IMR-90 (cell line): ENCODE data around the gene PTPRCAP. TPM values are rescaled to one million over a fixed set of nuclear protein-coding genes. Genes with fewer than 3 reads are reported as not detected.

Source experiments
- ATAC-seq: fragments of 200-7000 bp; cut with Tn5 transposase; 2 replicates; pipeline ENCODE4 v1.9.1; 2020; ENCODE audit warnings: low read depth, mild to moderate bottlenecking, moderate library complexity
- BruUV-seq: library from RNA; stranded (reverse); fragments of 400-500 nt; replicated peaks from 2 replicates; lab custom pipeline; 2021; lab: Mats Ljungman, UMichigan
- CTCF ChIA-PET: fragments of 300-600 bp; formaldehyde crosslinking; extraction: SDS; loops from one replicate; lab custom pipeline; 2021; ENCODE audit warnings: antibody characterized with exemption; lab: Yijun Ruan, JAX
- POLR2A ChIA-PET: fragments of 300-600 bp; sonication (Branson Sonifier 250); formaldehyde crosslinking; loops from one replicate; lab custom pipeline; 2022; ENCODE audit warnings: antibody characterized with exemption; ENCODE audit not compliant: unreplicated experiment; lab: Charles Lee
- DNase-seq: peaks from one replicate; pipeline ENCODE4 v3.0.0; 2013
- H2AFZ ChIP-seq: replicated peaks from 2 replicates; pipeline ENCODE3; 2013; ENCODE audit warnings: low read length, mild to moderate bottlenecking; ENCODE audit not compliant: poor library complexity
- H2AK5ac ChIP-seq: 2 replicates; pipeline ENCODE4 v1.6.1; 2013; ENCODE audit warnings: low read depth, low read length, inconsistent platforms
- H2AK9ac ChIP-seq: replicated peaks from 2 replicates; pipeline ENCODE3; 2013; ENCODE audit warnings: mild to moderate bottlenecking, low read depth, low read length, moderate library complexity; ENCODE audit not compliant: poor library complexity
- H2BK120ac ChIP-seq: 2 replicates; pipeline ENCODE4 v1.6.1; 2013; ENCODE audit warnings: low read depth, low read length, inconsistent platforms
- H2BK15ac ChIP-seq: 3 replicates; pipeline ENCODE4 v1.6.1; 2013; ENCODE audit warnings: low read depth, low read length, inconsistent platforms
- H2BK20ac ChIP-seq: 2 replicates; pipeline ENCODE4 v1.6.1; 2013; ENCODE audit warnings: low read depth, mild to moderate bottlenecking, inconsistent platforms, low read length, moderate library complexity
- H2BK5ac ChIP-seq: 2 replicates; pipeline ENCODE4 v1.6.1; 2013; ENCODE audit warnings: mild to moderate bottlenecking, low read depth, low read length, inconsistent platforms; ENCODE audit not compliant: poor library complexity, severe bottlenecking
- H3K14ac ChIP-seq: replicated peaks from 2 replicates; pipeline ENCODE4 v1.6.1; 2013; ENCODE audit warnings: low read depth, low read length, inconsistent platforms
- H3K18ac ChIP-seq: 2 replicates; pipeline ENCODE4 v1.6.1; 2013; ENCODE audit warnings: low read depth, low read length, control low read depth
- H3K23ac ChIP-seq: 2 replicates; pipeline ENCODE4 v1.6.1; 2013; ENCODE audit warnings: low read depth, low read length, inconsistent platforms
- H3K27ac ChIP-seq: 2 replicates; pipeline ENCODE4 v1.5.1; 2013; ENCODE audit warnings: mild to moderate bottlenecking, control low read depth, low read length; ENCODE audit not compliant: insufficient read depth
- H3K27me3 ChIP-seq: 2 replicates; pipeline ENCODE4 v1.6.1; 2013; ENCODE audit warnings: low read length; ENCODE audit not compliant: control insufficient read depth, insufficient read depth
- H3K36me3 ChIP-seq: 2 replicates; pipeline ENCODE4 v1.6.1; 2013; ENCODE audit warnings: low read length, mixed read lengths; ENCODE audit not compliant: control insufficient read depth, insufficient read depth
- H3K4ac ChIP-seq: 2 replicates; pipeline ENCODE4 v1.6.1; 2013; ENCODE audit warnings: low read depth, low read length, inconsistent platforms
- H3K4me1 ChIP-seq: 2 replicates; pipeline ENCODE4 v1.6.1; 2013; ENCODE audit warnings: low read length, mixed read lengths; ENCODE audit not compliant: control insufficient read depth, insufficient read depth
- H3K4me2 ChIP-seq: 2 replicates; pipeline ENCODE4 v1.6.1; 2013; ENCODE audit warnings: low read depth, mild to moderate bottlenecking, control low read depth, low read length, moderate library complexity
- H3K4me3 ChIP-seq: 2 replicates; pipeline ENCODE4 v1.5.1; 2013; ENCODE audit warnings: low read depth, mild to moderate bottlenecking, control low read depth, low read length, moderate library complexity; ENCODE audit not compliant: insufficient read depth
- H3K56ac ChIP-seq: 2 replicates; pipeline ENCODE4 v1.6.1; 2013; ENCODE audit warnings: low read length, inconsistent platforms; ENCODE audit not compliant: insufficient read depth; ENCODE audit errors: extremely low read depth
- H3K79me1 ChIP-seq, 2 experiments: 2 replicates each; pipeline ENCODE4 v1.6.1; 2013; ENCODE audit warnings: low read length in 2 of 2, inconsistent platforms in 1 of 2, low read depth in 1 of 2
- H3K9ac ChIP-seq: 2 replicates; pipeline ENCODE4 v1.6.1; 2013; ENCODE audit warnings: low read depth, low read length, control low read depth
- H3K9me1 ChIP-seq: 2 replicates; pipeline ENCODE4 v1.6.1; 2013; ENCODE audit warnings: low read length, inconsistent platforms; ENCODE audit not compliant: insufficient read depth
- H3K9me3 ChIP-seq: 2 replicates; pipeline ENCODE4 v1.6.1; 2013; ENCODE audit warnings: low read length; ENCODE audit not compliant: control insufficient read depth, insufficient read depth
- H4K20me1 ChIP-seq: 2 replicates; pipeline ENCODE4 v1.6.1; 2013; ENCODE audit warnings: low read length, inconsistent platforms; ENCODE audit not compliant: insufficient read depth
- H4K5ac ChIP-seq: 2 replicates; pipeline ENCODE4 v1.6.1; 2013; ENCODE audit warnings: mild to moderate bottlenecking, low read depth, low read length, control low read depth
- H4K8ac ChIP-seq, 2 experiments: 2 replicates each; pipeline ENCODE4 v1.6.1; 2013; ENCODE audit warnings: low read depth in 2 of 2, low read length in 2 of 2, control low read depth in 1 of 2, inconsistent platforms in 1 of 2
- H4K91ac ChIP-seq: 2 replicates; pipeline ENCODE4 v1.6.1; 2013; ENCODE audit warnings: low read depth, low read length, inconsistent platforms; ENCODE audit not compliant: insufficient read depth
- BHLHE40 ChIP-seq: fragments of 150-350 bp; IDR thresholded peaks from 2 replicates; pipeline ENCODE4 v1.6.1; 2016; ENCODE audit warnings: mild to moderate bottlenecking, low read depth, low read length
- CHD1 ChIP-seq: IDR thresholded peaks from 2 replicates; pipeline ENCODE4 v1.6.1; 2012; ENCODE audit warnings: low read depth, low read length, improper control_type of control experiment
- MAFK ChIP-seq: IDR thresholded peaks from 2 replicates; pipeline ENCODE4 v1.6.1; 2012; ENCODE audit warnings: low read depth, low read length, improper control_type of control experiment
- MXI1 ChIP-seq: IDR thresholded peaks from 2 replicates; pipeline ENCODE4 v1.6.1; 2012; ENCODE audit warnings: low read depth, mild to moderate bottlenecking, low read length, moderate library complexity, borderline replicate concordance
- NFE2L2 ChIP-seq: fragments of 150-350 bp; IDR thresholded peaks from 2 replicates; pipeline ENCODE4 v1.6.1; 2016; ENCODE audit warnings: low read depth, mild to moderate bottlenecking, low read length
- POLR2A ChIP-seq: IDR thresholded peaks from 2 replicates; pipeline ENCODE4 v1.6.1; 2012; ENCODE audit warnings: mild to moderate bottlenecking, low read depth, low read length
- RAD21 ChIP-seq: IDR thresholded peaks from 2 replicates; pipeline ENCODE4 v1.6.1; 2012; ENCODE audit warnings: low read length, improper control_type of control experiment
- RCOR1 ChIP-seq: IDR thresholded peaks from 2 replicates; pipeline ENCODE4 v1.6.1; 2012; ENCODE audit warnings: mild to moderate bottlenecking, low read length, improper control_type of control experiment; ENCODE audit not compliant: insufficient replicate concordance
- RFX5 ChIP-seq: IDR thresholded peaks from 2 replicates; pipeline ENCODE4 v1.8.0; 2012; ENCODE audit warnings: low read depth, mild to moderate bottlenecking, low read length, moderate library complexity
- WGBS, 2 experiments: methylation state at CpG; one replicate each; pipeline versions ENCODE4 v1.1.5 to v1.1.7; 2013; ENCODE audit warnings: missing lambda C conversion rate in 2 of 2; ENCODE audit not compliant: insufficient read length in 1 of 2; ENCODE audit errors: extremely low coverage in 2 of 2; 5-methylcytosine and 5-hydroxymethylcytosine counted together
- dilution Hi-C: fragments of 300-500 bp; cut with HindIII; formaldehyde crosslinking; loops from one replicate; pipeline ENCODE4 v1.14.3; 2018; ENCODE audit warnings: low sequenced_read_pairs; ENCODE audit not compliant: unreplicated experiment
- in situ Hi-C: fragments of 300-500 bp; cut with MboI; formaldehyde crosslinking; loops from 3 replicates; pipeline ENCODE4 v1.14.3; 2019; ENCODE audit warnings: low sequenced_read_pairs, inconsistent platforms, mixed read lengths
- intact Hi-C: fragments of 100-400 bp; cut with micrococcal nuclease; formaldehyde crosslinking; loops from 2 replicates; pipeline ENCODE4 v1.10.0; 2022
- polyA plus RNA-seq, 3 experiments: library from polyadenylated mRNA; depleted of rRNA; stranded (reverse); fragments of >200 nt; gene quantifications; 2 replicates each; pipeline ENCODE4 v1.2.3, GENCODE V29; 2012; ENCODE audit warnings: low replicate concordance in 1 of 3
- total RNA-seq: library from RNA; depleted of rRNA; stranded (reverse); fragments of >200 nt; gene quantifications from 2 replicates; pipeline ENCODE4 v1.2.3, GENCODE V29; 2012
- TF ChIP-seq, protein P1 (sequence below): fragments of 150-350 bp; IDR thresholded peaks from 2 replicates; pipeline ENCODE4 v1.6.1; 2017; ENCODE audit warnings: mild to moderate bottlenecking, antibody characterized with exemption, low read length, low read depth
- TF ChIP-seq, protein P2 (sequence below): fragments of 150-350 bp; IDR thresholded peaks from 2 replicates; pipeline ENCODE4 v1.6.1; 2016; ENCODE audit warnings: low read depth, mild to moderate bottlenecking, low read length, moderate library complexity, borderline replicate concordance
- TF ChIP-seq, protein P3 (sequence below): conservative IDR thresholded peaks from 2 replicates; pipeline ENCODE4 v1.5.1; 2012; ENCODE audit warnings: mild to moderate bottlenecking, low read depth, low read length, improper control_type of control experiment

The PTPRCAP gene
- total and polyA plus RNA-seq, 2 of the 4 experiments (the other 2 are of a cell fraction) = 0.24 TPM; not detected in 1

GRCh38 chr11:67470337-67471002 lies 33.0 kb upstream of the PTPRCAP start:
- Histone ChIP-seq H3K9me3 (no peaks in the 10 kb centered on the region), H3K56ac (no peak overlapping the region), H4K5ac (no peak overlapping the region), H3K79me1 (peaks cover 0 to 11% of the 10 kb centered on the region in 2 experiments; a peak in 2 of 4 replicates), H3K4me3 (no peak overlapping the region), H3K9me1 (peaks cover 3% of the 10 kb centered on the region; the same call in 1 of the 2 replicates), H2AFZ (no peak overlapping the region), H2AK9ac (no peak overlapping the region), H4K91ac (no peak overlapping the region), H2BK120ac (no peak overlapping the region), H3K4ac (no peak overlapping the region), H3K27ac (no peak overlapping the region), H3K18ac (no peak overlapping the region), H2AK5ac (no peak overlapping the region), H2BK15ac (no peak overlapping the region), H3K9ac (no peak overlapping the region), H3K36me3 (peaks cover 2% of the 10 kb centered on the region; the same call in 1 of the 2 replicates), H3K27me3 (peaks cover 3% of the 10 kb centered on the region), H3K4me1 (peaks cover 4% of the 10 kb centered on the region), H2BK20ac (no peak overlapping the region), H3K4me2 (no peak overlapping the region), H2BK5ac (no peak overlapping the region), H4K8ac (no peak overlapping the region; a peak in 1 of 4 replicates), H3K14ac (no peak overlapping the region), H4K20me1 (no peaks in the 10 kb centered on the region), H3K23ac (no peak overlapping the region)
- POLR2A ChIA-PET = interaction anchor here (1.3 kb wide), 1 partner anchor 69 kb away, joined by 4 read pairs; the partner anchor contains the start of gene PPP1CA
- in situ Hi-C loops = no loop called here
- ATAC-seq (no peak), DNase-seq (no peak)
- intact Hi-C loops = no loop called here
- no peak for TF ChIP-seq CHD1
- no peak for TF ChIP-seq BHLHE40
- no peak for TF ChIP-seq RCOR1
- TF ChIP-seq MAFK = no peak
- no peak for TF ChIP-seq RFX5
- no peak for TF ChIP-seq POLR2A
- TF ChIP-seq, protein P1, sequence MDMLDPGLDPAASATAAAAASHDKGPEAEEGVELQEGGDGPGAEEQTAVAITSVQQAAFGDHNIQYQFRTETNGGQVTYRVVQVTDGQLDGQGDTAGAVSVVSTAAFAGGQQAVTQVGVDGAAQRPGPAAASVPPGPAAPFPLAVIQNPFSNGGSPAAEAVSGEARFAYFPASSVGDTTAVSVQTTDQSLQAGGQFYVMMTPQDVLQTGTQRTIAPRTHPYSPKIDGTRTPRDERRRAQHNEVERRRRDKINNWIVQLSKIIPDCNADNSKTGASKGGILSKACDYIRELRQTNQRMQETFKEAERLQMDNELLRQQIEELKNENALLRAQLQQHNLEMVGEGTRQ = no peak
- TF ChIP-seq, protein P2, sequence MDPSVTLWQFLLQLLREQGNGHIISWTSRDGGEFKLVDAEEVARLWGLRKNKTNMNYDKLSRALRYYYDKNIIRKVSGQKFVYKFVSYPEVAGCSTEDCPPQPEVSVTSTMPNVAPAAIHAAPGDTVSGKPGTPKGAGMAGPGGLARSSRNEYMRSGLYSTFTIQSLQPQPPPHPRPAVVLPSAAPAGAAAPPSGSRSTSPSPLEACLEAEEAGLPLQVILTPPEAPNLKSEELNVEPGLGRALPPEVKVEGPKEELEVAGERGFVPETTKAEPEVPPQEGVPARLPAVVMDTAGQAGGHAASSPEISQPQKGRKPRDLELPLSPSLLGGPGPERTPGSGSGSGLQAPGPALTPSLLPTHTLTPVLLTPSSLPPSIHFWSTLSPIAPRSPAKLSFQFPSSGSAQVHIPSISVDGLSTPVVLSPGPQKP = no peak
- TF ChIP-seq NFE2L2 = no peak
- no peak for TF ChIP-seq MXI1
- TF ChIP-seq, protein P3, sequence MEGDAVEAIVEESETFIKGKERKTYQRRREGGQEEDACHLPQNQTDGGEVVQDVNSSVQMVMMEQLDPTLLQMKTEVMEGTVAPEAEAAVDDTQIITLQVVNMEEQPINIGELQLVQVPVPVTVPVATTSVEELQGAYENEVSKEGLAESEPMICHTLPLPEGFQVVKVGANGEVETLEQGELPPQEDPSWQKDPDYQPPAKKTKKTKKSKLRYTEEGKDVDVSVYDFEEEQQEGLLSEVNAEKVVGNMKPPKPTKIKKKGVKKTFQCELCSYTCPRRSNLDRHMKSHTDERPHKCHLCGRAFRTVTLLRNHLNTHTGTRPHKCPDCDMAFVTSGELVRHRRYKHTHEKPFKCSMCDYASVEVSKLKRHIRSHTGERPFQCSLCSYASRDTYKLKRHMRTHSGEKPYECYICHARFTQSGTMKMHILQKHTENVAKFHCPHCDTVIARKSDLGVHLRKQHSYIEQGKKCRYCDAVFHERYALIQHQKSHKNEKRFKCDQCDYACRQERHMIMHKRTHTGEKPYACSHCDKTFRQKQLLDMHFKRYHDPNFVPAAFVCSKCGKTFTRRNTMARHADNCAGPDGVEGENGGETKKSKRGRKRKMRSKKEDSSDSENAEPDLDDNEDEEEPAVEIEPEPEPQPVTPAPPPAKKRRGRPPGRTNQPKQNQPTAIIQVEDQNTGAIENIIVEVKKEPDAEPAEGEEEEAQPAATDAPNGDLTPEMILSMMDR = no peak
- no peak for TF ChIP-seq RAD21
- 62% methylated on average over 3 of the region's 8 CpGs; no CpG with 5 or more reads in 1 of the 2 experiments for WGBS, 2 experiments
- BruUV-seq = no TSS peak
- dilution Hi-C loops = no loop called here
- CTCF ChIA-PET = no interaction called here
